HEK293T (cell line): Measurements from ENCODE around the gene FDCSP.

Source experiments
- CTCF ChIA-PET: fragments of 350-600 bp; formaldehyde crosslinking; extraction: SDS; loops from one replicate; lab custom pipeline; 2021; ENCODE audit warnings: antibody characterized with exemption, inconsistent platforms; lab: Yijun Ruan, JAX
- POLR2A ChIA-PET: fragments of 350-600 bp; formaldehyde crosslinking; extraction: SDS; loops from one replicate; lab custom pipeline; 2020; ENCODE audit warnings: antibody characterized with exemption, inconsistent platforms; lab: Yijun Ruan, JAX
- DNase-seq: peaks from one replicate; pipeline ENCODE4 v3.0.0; 2012; ENCODE audit warnings: mixed read lengths; ENCODE audit errors: extremely low spot score
- ARNT ChIP-seq: fragments of 450-650 bp; IDR thresholded peaks from 2 replicates; pipeline ENCODE4 v1.6.1; 2017; ENCODE audit warnings: mild to moderate bottlenecking
- BHLHE40 ChIP-seq: fragments of 450-650 bp; IDR thresholded peaks from 2 replicates; pipeline ENCODE4 v1.6.1; 2016; ENCODE audit warnings: mild to moderate bottlenecking, moderate library complexity, borderline replicate concordance
- CTBP1 ChIP-seq: fragments of 450-650 bp; IDR thresholded peaks from 2 replicates; pipeline ENCODE4 v1.6.1; 2016; ENCODE audit warnings: borderline replicate concordance
- ELF4 ChIP-seq: fragments of 450-650 bp; IDR thresholded peaks from 2 replicates; pipeline ENCODE4 v1.6.1; 2017; ENCODE audit warnings: antibody characterized with exemption
- FOXA1 ChIP-seq: fragments of 450-650 bp; IDR thresholded peaks from 2 replicates; pipeline ENCODE4 v1.6.1; 2016; ENCODE audit warnings: mild to moderate bottlenecking
- FOXK2 ChIP-seq: fragments of 450-650 bp; IDR thresholded peaks from 2 replicates; pipeline ENCODE4 v1.6.1; 2016; ENCODE audit warnings: mild to moderate bottlenecking
- FOXM1 ChIP-seq: fragments of 450-650 bp; IDR thresholded peaks from 2 replicates; pipeline ENCODE4 v1.6.1; 2017; ENCODE audit warnings: mild to moderate bottlenecking, borderline replicate concordance
- HDGF ChIP-seq: fragments of 450-650 bp; IDR thresholded peaks from 2 replicates; pipeline ENCODE4 v1.6.1; 2017; ENCODE audit warnings: antibody characterized with exemption, borderline replicate concordance
- L3MBTL2 ChIP-seq: fragments of 450-650 bp; conservative IDR thresholded peaks from 2 replicates; pipeline ENCODE4 v1.6.1; 2016; ENCODE audit warnings: mild to moderate bottlenecking
- LEF1 ChIP-seq: fragments of 450-650 bp; IDR thresholded peaks from 2 replicates; pipeline ENCODE4 v1.6.1; 2017; ENCODE audit warnings: mild to moderate bottlenecking, borderline replicate concordance
- NFRKB ChIP-seq: fragments of 450-650 bp; IDR thresholded peaks from 2 replicates; pipeline ENCODE4 v1.6.1; 2016; ENCODE audit warnings: mild to moderate bottlenecking, moderate library complexity
- SP1 ChIP-seq: fragments of 450-650 bp; IDR thresholded peaks from 2 replicates; pipeline ENCODE4 v1.6.1; 2017
- SUZ12 ChIP-seq: fragments of 450-650 bp; IDR thresholded peaks from 2 replicates; pipeline ENCODE4 v1.6.1; 2016; ENCODE audit warnings: mild to moderate bottlenecking
- TARDBP ChIP-seq: fragments of 450-650 bp; IDR thresholded peaks from 2 replicates; pipeline ENCODE4 v1.6.1; 2016
- ZNF384 ChIP-seq: fragments of 450-650 bp; IDR thresholded peaks from 2 replicates; pipeline ENCODE4 v1.6.1; 2016
- TF ChIP-seq, protein P1 (sequence below): fragments of 450-650 bp; IDR thresholded peaks from 2 replicates; pipeline ENCODE4 v1.6.1; 2016

FDCSP gene

DNA sequence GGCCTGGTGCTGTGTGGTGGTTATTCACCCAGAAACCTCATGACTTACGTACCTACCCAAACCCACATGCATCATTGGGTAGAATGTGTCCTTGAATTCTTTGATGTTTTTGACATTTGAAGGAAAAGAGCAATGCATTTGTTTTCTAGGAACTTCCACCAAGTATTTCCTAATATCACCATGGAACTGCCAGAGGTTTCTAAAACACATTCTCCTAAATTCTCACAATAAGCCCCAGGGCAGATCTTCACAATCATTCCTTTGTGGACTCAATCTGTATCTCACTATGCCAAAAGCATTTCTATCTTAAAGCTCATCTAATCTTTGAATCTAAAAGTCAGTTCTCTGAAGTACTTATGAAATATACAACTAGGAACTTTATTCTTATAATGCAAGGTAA lies 38.7 kb upstream of the FDCSP start:
- TF ChIP-seq SUZ12 = no peak
- no peak for TF ChIP-seq ARNT
- TF ChIP-seq SP1 = no peak
- TF ChIP-seq HDGF = no peak
- no peak for TF ChIP-seq BHLHE40
- TF ChIP-seq TARDBP = no peak
- TF ChIP-seq CTBP1 = no peak
- no peak for TF ChIP-seq FOXK2
- TF ChIP-seq, protein P1, sequence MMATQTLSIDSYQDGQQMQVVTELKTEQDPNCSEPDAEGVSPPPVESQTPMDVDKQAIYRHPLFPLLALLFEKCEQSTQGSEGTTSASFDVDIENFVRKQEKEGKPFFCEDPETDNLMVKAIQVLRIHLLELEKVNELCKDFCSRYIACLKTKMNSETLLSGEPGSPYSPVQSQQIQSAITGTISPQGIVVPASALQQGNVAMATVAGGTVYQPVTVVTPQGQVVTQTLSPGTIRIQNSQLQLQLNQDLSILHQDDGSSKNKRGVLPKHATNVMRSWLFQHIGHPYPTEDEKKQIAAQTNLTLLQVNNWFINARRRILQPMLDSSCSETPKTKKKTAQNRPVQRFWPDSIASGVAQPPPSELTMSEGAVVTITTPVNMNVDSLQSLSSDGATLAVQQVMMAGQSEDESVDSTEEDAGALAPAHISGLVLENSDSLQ = no peak
- no peak for TF ChIP-seq ZNF384
- no peak for TF ChIP-seq LEF1
- no peak for TF ChIP-seq ELF4
- TF ChIP-seq FOXA1 = no peak
- TF ChIP-seq L3MBTL2 = no peak
- TF ChIP-seq NFRKB = no peak
- TF ChIP-seq FOXM1 = no peak
- CTCF ChIA-PET = no interaction called here
- no peak for DNase-seq
- POLR2A ChIA-PET = no interaction called here

DNA sequence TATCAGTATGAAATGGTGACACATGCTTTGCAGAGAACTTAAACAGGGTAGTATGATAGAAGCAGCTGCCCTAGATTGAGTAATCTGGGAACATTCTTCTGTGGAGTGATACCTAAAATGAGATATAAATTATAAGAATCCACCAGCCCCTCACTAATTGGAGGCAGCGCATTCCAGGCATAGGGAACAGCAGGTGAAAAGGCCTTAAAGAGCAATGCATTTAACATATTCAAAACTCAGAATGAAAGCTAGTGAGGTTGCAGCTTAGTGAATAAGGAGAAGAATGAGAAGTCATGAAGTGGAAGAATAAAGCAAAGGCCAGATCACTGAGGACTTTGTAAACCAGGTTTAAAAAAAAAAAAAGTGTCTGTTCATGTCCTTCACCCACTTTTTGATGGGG lies 35.3 kb upstream of the FDCSP start:
- ChIA-PET CTCF (no interaction called here), POLR2A (no interaction called here)
- TF ChIP-seq FOXK2 = no peak
- TF ChIP-seq ARNT = no peak
- TF ChIP-seq ELF4 = no peak
- no peak for TF ChIP-seq SUZ12
- TF ChIP-seq ZNF384 = no peak
- TF ChIP-seq SP1 = no peak
- TF ChIP-seq BHLHE40 = no peak
- no peak for TF ChIP-seq HDGF
- no peak for TF ChIP-seq TARDBP
- TF ChIP-seq, protein P1 = no peak
- no peak for TF ChIP-seq FOXM1
- no peak for TF ChIP-seq FOXA1
- TF ChIP-seq L3MBTL2 = no peak
- no peak for TF ChIP-seq NFRKB
- TF ChIP-seq LEF1 = no peak
- no peak for TF ChIP-seq CTBP1
- no peak for DNase-seq

DNA sequence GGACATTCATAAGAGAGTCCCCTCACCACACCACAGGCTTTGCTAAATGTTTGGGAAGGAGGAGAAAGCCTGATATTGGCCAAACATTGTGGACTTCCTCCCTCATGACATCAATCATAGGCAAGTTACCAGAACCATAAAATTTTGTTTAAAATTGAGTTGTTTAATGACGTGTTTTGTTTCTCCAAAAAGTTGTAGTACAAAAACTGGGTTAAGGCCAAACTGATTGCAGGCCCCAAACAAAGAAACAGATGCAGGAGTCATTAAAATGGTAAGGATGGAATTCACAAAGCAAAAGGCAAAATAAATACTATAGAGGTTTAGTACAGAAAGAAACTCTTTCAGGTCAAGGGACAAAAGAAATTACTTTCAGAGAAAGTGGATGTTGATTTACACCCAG lies 34.3 kb upstream of the FDCSP start:
- CTCF ChIA-PET = no interaction called here
- TF ChIP-seq, protein P1 = no peak
- TF ChIP-seq TARDBP (no peak), L3MBTL2 (no peak), NFRKB (no peak), ZNF384 (no peak), SP1 (no peak), CTBP1 (no peak), FOXA1 (no peak), FOXM1 (no peak)
- no peak for DNase-seq
- POLR2A ChIA-PET = no interaction called here

DNA sequence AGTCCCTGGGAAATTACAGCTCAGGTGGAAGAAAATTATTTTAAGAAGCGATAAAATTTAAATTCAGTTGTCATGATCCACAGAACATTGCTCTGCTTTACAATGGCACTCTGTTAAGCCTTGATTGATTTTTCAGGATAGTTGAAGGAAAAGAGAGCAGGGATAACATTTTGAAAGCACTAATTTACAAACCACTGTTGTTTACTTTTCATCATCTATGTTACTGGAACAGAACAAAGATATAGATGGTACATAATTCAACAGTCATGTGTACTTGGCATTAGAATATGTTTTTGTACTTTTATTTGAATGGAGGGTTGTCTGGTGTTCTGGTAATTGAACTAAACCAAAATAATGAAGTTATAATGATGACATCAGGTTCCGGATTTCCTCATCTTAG lies 33.0 kb upstream of the FDCSP start:
- ChIA-PET POLR2A (no interaction called here), CTCF (no interaction called here)
- TF ChIP-seq, protein P1 = no peak
- TF ChIP-seq NFRKB (no peak), BHLHE40 (no peak), FOXM1 (no peak), CTBP1 (no peak), TARDBP (no peak), FOXK2 (no peak), SUZ12 (no peak), ARNT (no peak), ELF4 (no peak), FOXA1 (no peak), L3MBTL2 (no peak), ZNF384 (no peak), SP1 (no peak), LEF1 (no peak)
- no peak for DNase-seq

DNA sequence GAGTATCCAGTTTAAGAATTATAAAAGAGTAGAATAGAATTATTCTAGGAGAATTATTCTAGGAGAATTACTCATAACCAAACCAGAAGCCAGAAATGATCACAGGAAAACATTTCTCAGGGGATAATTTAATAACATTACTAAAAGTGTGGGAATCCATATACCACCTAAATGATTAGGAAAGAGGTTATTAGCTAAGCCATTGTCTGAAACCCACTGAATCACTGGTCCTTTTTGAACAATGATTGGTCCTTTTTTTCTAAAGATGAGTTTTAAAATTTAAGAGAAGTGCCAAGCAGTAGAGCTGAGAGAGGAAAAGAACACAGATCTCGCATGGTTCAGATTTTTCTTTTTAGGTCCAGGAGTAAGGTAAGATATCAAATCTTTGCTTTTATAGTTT lies 30.5 kb upstream of the FDCSP start, which contains the start of gene ODAM:
Gene ODAM, plus strand, starts transcription at position 301 of the 400 bp plus-strand sequence. CDS start 819 bp downstream, outside the sequence.
- TF ChIP-seq SP1 (no peak), FOXA1 (no peak), CTBP1 (no peak), TARDBP (no peak), LEF1 (no peak), FOXM1 (no peak), ZNF384 (no peak), L3MBTL2 (no peak), NFRKB (no peak)
- TF ChIP-seq, protein P1 = no peak
- no peak for DNase-seq
- CTCF ChIA-PET = no interaction called here

DNA sequence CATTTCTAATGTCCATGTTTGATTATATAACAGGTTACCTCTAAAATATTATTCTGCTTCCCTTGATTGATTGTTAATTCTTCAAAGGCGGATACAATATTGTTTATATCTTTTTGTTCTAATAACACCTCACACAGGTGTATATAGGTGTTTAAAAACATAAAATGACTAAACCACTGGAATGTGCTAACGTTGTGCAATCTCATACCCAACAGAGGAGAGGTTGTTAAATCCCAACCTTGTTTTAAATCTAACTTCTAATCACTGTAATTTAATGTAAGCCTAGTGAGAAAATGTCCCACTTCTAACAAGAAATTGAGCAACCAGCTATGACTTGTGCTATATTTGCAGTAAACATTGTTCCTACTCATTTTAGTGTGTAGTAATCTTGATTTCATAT lies 29.1 kb upstream of the FDCSP start:
- TF ChIP-seq SUZ12 (no peak), LEF1 (no peak), L3MBTL2 (no peak), CTBP1 (no peak), BHLHE40 (no peak), NFRKB (no peak), ARNT (no peak), SP1 (no peak)
- CTCF ChIA-PET = no interaction called here
- POLR2A ChIA-PET = no interaction called here
- DNase-seq = no peak

More for the DNA sequence above, 30.5 kb upstream of the FDCSP start, which contains the start of gene ODAM:
- POLR2A ChIA-PET = no interaction called here
